GM18502 (cell line): ENCODE measurements around the gene METRN.

Experiments used
- ATAC-seq: cut with Tn5 transposase; IDR thresholded peaks from one replicate; pipeline ENCODE4 v1.9.1; 2021; ENCODE audit warnings: mild to moderate bottlenecking; ENCODE audit not compliant: unreplicated experiment, poor library complexity

Gene METRN

GRCh38 chr16:714558-715476 lies at the start of gene METRN:
Gene METRN (plus strand): TSS chr16:715118. CDS start chr16:715290, 172 bp downstream.
- ATAC-seq: peak; percentile 77

- no peak for ATAC-seq
Observed at GRCh38 chr16:666572-666971, 48.3 kb upstream of the METRN start.

DNA sequence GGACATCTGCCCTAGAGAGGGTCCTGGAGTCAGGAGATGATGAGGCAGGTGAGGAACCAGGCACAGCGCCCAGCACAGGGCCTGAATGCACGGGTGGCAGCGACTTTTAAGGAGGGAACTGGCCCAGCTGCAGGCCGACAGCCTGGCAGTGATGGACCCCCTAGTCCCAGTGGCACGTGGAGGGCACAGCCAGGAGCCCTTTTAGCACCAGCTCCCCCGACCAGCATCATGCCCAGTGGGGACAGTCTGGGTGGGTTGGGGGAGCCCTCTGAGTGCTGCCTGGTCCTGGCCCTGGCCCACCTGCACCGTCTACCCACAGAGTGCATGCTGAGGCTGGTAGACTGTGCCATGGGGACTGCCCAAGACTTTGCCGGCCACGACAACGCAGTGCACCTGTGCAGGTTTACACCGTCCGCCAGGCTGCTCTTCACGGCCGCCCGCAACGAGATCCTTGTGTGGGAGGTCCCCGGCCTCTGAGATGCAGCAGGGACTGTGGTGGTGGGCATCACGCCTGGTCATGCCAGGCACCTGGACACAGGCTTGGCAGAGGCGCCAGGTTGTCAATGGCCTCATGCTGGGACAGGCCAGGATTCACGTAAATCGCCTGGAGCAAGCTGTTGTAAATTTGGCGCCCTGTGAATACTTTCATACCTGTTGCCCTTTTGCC lies 47.7 kb upstream of the METRN start:
- ATAC-seq: no peak

- ATAC-seq: peak; percentile 77
Observed at GRCh38 chr16:667780-668518, 47.0 kb upstream of the METRN start, which contains the start of gene RHOT2. Gene RHOT2 (plus strand): TSS chr16:668132. CDS start chr16:668200, 68 bp downstream.

DNA sequence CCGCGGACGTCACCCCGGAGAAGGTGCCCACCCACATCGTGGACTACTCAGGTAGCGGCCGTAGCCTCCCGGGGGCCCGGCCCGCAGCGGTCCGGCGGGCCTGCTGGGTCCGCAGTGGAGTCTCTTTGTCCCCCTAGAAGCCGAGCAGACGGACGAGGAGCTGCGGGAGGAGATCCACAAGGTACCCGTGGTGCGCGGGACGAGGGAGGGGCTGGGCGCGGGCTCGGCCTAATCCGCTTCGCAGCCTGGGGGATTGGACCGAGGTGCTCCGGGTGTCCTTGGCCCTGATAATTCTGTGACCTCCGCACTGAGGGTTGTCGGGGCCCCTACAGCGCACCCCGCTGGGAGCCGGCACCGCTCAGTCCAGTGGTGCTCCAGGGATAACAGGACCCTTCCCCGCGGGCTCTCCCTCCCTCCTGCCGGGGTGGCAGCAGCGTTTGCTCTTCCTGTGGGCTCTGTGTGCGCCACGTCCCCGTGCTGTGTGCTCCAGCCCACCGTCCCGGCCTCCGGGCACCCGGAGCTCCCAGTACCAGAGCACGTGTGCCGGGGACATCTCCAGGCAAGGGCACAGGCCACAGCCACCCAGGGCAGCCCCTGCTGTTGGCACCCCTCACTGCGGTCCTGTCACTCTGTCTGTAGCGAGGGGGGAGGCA lies 46.3 kb upstream of the METRN start:
- peak; percentile 17 for ATAC-seq

GRCh38 chr16:669666-670065 lies 45.3 kb upstream of the METRN start:
- no peak for ATAC-seq

- ATAC-seq: no peak
Observed at GRCh38 chr16:670485-671352, 44.2 kb upstream of the METRN start.

GRCh38 chr16:671353-672131 lies 43.4 kb upstream of the METRN start:
- no peak for ATAC-seq

- no peak for ATAC-seq
Observed at GRCh38 chr16:672371-672770, 42.5 kb upstream of the METRN start.

DNA sequence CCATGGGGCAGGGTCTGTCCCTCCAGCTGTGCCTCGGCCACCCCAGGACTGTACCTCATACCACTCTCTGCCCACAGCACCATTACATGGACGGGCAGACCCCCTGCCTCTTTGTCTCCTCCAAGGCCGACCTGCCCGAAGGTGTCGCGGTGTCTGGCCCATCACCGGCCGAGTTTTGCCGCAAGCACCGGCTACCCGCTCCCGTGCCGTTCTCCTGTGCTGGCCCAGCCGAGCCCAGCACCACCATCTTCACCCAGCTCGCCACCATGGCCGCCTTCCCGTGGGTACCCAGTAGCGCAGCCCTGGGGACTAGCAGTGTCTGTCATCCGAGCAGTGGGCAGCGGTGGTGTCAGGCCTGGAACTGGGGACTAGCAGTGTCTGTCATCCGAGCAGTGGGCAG lies 42.1 kb upstream of the METRN start:
- ATAC-seq: no peak

DNA sequence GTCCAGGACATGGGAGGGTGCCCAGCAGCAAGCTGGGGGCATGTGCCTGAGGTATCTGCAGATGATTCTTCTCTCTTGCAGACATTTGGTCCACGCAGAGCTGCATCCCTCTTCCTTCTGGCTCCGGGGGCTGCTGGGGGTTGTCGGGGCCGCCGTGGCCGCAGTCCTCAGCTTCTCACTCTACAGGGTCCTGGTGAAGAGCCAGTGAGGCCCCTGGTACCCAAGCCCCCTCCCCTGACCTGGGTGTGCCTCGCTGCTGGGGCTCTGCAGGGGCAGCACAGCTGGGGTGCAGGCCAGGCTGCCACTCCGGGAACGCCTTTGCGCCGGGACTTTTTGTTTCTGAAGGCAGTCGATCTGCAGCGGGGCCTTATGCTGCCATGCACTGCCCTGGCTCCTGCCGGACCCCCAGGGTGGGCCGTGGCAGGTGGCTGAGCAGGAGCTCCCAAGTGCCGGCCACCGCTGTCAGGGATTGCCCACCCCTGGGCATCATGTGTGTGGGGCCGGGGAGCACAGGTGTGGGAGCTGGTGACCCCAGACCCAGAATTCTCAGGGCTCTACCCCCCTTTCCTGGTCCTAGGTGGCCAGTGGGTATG lies 41.4 kb upstream of the METRN start:
- ATAC-seq: no peak

- no peak for ATAC-seq
Observed at GRCh38 chr16:674214-674881, 40.6 kb upstream of the METRN start.

- ATAC-seq: no peak
Observed at GRCh38 chr16:674968-675883, 39.7 kb upstream of the METRN start, which contains the start of gene RHBDL1. Gene RHBDL1 (plus strand): TSS chr16:675671. CDS start chr16:675791, 120 bp downstream.

- no peak for ATAC-seq
Observed at GRCh38 chr16:675884-676564, 38.9 kb upstream of the METRN start.

- ATAC-seq: no peak
Observed at GRCh38 chr16:676565-676902, 38.4 kb upstream of the METRN start.

- ATAC-seq: no peak
Observed at GRCh38 chr16:676913-677312, 38.0 kb upstream of the METRN start.
